GM19372 (cell line): ENCODE results near the gene SAC3D1.
"Not testable (repeated sequence)": the region's sequence is repeated elsewhere in the genome, so short reads cannot be mapped to it uniquely, and the experiment has no call there.

Experiments used
- ATAC-seq: cut with Tn5 transposase; IDR thresholded peaks from one replicate; pipeline ENCODE4 v1.9.1; 2021; ENCODE audit warnings: mild to moderate bottlenecking, low read depth, moderate library complexity; ENCODE audit not compliant: unreplicated experiment

The SAC3D1 gene

GRCh38 chr11:65021509-65021908 is 19.5 kb upstream of the SAC3D1 start:
- ATAC-seq, result no peak

- not testable (repeated sequence) for ATAC-seq
Observed at GRCh38 chr11:65023502-65023901, 17.5 kb upstream of the SAC3D1 start.

GRCh38 chr11:65026810-65027209 is 14.2 kb upstream of the SAC3D1 start:
- no peak for ATAC-seq

- peak; percentile 84 for ATAC-seq
Observed at GRCh38 chr11:65027213-65028067, 13.6 kb upstream of the SAC3D1 start, which contains the start of gene SNX15. Gene SNX15, plus strand, starts transcription at chr11:65027439. Its CDS starts 99 bp downstream, at chr11:65027538.

- no peak for ATAC-seq
Observed at GRCh38 chr11:65032216-65032615, 8.8 kb upstream of the SAC3D1 start.

GRCh38 chr11:65034423-65034822 is 6.6 kb upstream of the SAC3D1 start:
- no peak for ATAC-seq

GRCh38 chr11:65035579-65035978 is 5.4 kb upstream of the SAC3D1 start:
- ATAC-seq, result no peak

GRCh38 chr11:65036931-65037330 is 4.1 kb upstream of the SAC3D1 start:
- ATAC-seq, result no peak

- no peak for ATAC-seq
Observed at GRCh38 chr11:65040520-65040846, 527 bp upstream of the SAC3D1 start.

GRCh38 chr11:65042891-65043290 is 1.9 kb downstream of the SAC3D1 start:
- ATAC-seq, result no peak

- ATAC-seq, result no peak
Observed at GRCh38 chr11:65043881-65044501, 3.0 kb downstream of the SAC3D1 start.

GRCh38 chr11:65045061-65045460 is 4.1 kb downstream of the SAC3D1 start:
- no peak for ATAC-seq

GRCh38 chr11:65045728-65046127 is 4.7 kb downstream of the SAC3D1 start:
- no peak for ATAC-seq

- no peak for ATAC-seq
Observed at GRCh38 chr11:65047581-65048422, 6.8 kb downstream of the SAC3D1 start.

GRCh38 chr11:65051398-65051858 is 10.4 kb downstream of the SAC3D1 start:
- no peak for ATAC-seq

- ATAC-seq, result no peak
Observed at GRCh38 chr11:65053827-65054508, 13.0 kb downstream of the SAC3D1 start.

- no peak for ATAC-seq
Observed at GRCh38 chr11:65055538-65055937, 14.5 kb downstream of the SAC3D1 start.

- ATAC-seq, result no peak
Observed at GRCh38 chr11:65056999-65057398, 16.0 kb downstream of the SAC3D1 start.

- no peak for ATAC-seq
Observed at GRCh38 chr11:65057526-65057925, 16.5 kb downstream of the SAC3D1 start.

GRCh38 chr11:65058012-65058411 is 17.0 kb downstream of the SAC3D1 start:
- no peak for ATAC-seq
